SK-N-SH (cell line): Measurements from ENCODE around the gene AGBL4. TPM values are rescaled to one million over a fixed set of nuclear protein-coding genes. Genes with fewer than 3 reads are reported as not detected.

Experiments used
- CTCF ChIA-PET: fragments of 300-600, 350-600 bp; formaldehyde crosslinking; extraction: SDS; loops from one replicate; lab custom pipeline; 2021; lab: Yijun Ruan, JAX
- POLR2A ChIA-PET: fragments of 350-600 bp; sonication (Branson Sonifier 250); formaldehyde crosslinking; extraction: SDS; loops from one replicate; lab custom pipeline; 2020; ENCODE audit warnings: antibody characterized with exemption, inconsistent platforms; lab: Yijun Ruan, JAX
- DNase-seq: peaks from one replicate; pipeline ENCODE4 v3.0.0; 2012
- H2AFZ ChIP-seq: fragments of 200-600 bp; sonication (generic); 2 replicates; pipeline ENCODE4 v1.8.1; 2016; ENCODE audit warnings: antibody characterized with exemption, mild to moderate bottlenecking, low read depth
- H3F3A ChIP-seq: fragments of 200-600 bp; sonication (generic); replicated peaks from 2 replicates; pipeline ENCODE3; 2016; ENCODE audit warnings: antibody characterized with exemption, mild to moderate bottlenecking; ENCODE audit not compliant: insufficient read depth
- H3K27ac ChIP-seq, 2 experiments: fragments of 200-500 bp in 1 of 2; fragments of 200-600 bp in 1 of 2; sonication (Bioruptor generic) in 1 of 2; sonication (generic), shearing (Covaris generic) in 1 of 2; 2 replicates each; pipeline versions ENCODE4 v1.5.1 to v1.6.1; 2014 to 2016; ENCODE audit warnings: low read depth in 2 of 2, inconsistent platforms in 1 of 2, low read length in 1 of 2, mild to moderate bottlenecking in 1 of 2, mixed read lengths in 1 of 2
- H3K27me3 ChIP-seq: fragments of 200-600 bp; sonication (generic), shearing (Covaris generic); 2 replicates; pipeline ENCODE4 v1.6.1; 2016; ENCODE audit warnings: mixed run types; ENCODE audit not compliant: insufficient read depth
- H3K36me3 ChIP-seq, 2 experiments: fragments of 200-500 bp in 1 of 2; fragments of 200-600 bp in 1 of 2; sonication (Bioruptor generic) in 1 of 2; sonication (generic) in 1 of 2; replicated peaks in 1 of 2; 2 replicates each; pipeline versions ENCODE3 to v1.5.1; 2014 to 2016; ENCODE audit warnings: low read length in 1 of 2, mild to moderate bottlenecking in 1 of 2; ENCODE audit not compliant: insufficient read depth in 2 of 2, control insufficient read depth in 1 of 2
- H3K4me1 ChIP-seq, 2 experiments: fragments of 200-500 bp in 1 of 2; fragments of 200-600 bp in 1 of 2; sonication (Bioruptor generic) in 1 of 2; sonication (generic), shearing (Covaris generic) in 1 of 2; 2 replicates each; pipeline versions ENCODE4 v1.5.1 to v1.6.1; 2014 to 2016; ENCODE audit warnings: low read depth in 1 of 2, low read length in 1 of 2, mixed run types in 1 of 2; ENCODE audit not compliant: insufficient read depth in 2 of 2, control insufficient read depth in 1 of 2
- H3K4me2 ChIP-seq: fragments of 200-600 bp; sonication (generic), shearing (Covaris generic); 2 replicates; pipeline ENCODE4 v1.6.1; 2017; ENCODE audit warnings: mixed run types
- H3K4me3 ChIP-seq, 2 experiments: fragments of 200-500 bp in 1 of 2; fragments of 200-600 bp in 1 of 2; sonication (Bioruptor generic) in 1 of 2; sonication (generic), shearing (Covaris generic) in 1 of 2; 2 replicates each; pipeline versions ENCODE4 v1.5.1 to v1.8.1; 2014 to 2016; ENCODE audit warnings: low read depth in 2 of 2, inconsistent platforms in 1 of 2, low read length in 1 of 2, mild to moderate bottlenecking in 1 of 2, mixed read lengths in 1 of 2, moderate library complexity in 1 of 2
- H3K79me2 ChIP-seq: fragments of 200-600 bp; sonication (generic); 2 replicates; pipeline ENCODE4 v1.8.1; 2017; ENCODE audit warnings: mild to moderate bottlenecking; ENCODE audit not compliant: insufficient read depth
- H3K9ac ChIP-seq: fragments of 200-600 bp; sonication (generic); 2 replicates; pipeline ENCODE4 v1.6.1; 2017; ENCODE audit warnings: mixed run types
- H3K9me2 ChIP-seq: fragments of 200-600 bp; sonication (generic); 2 replicates; pipeline ENCODE4 v1.6.1; 2017; ENCODE audit warnings: mixed run types
- H3K9me3 ChIP-seq: fragments of 200-600 bp; sonication (generic); 2 replicates; pipeline ENCODE4 v1.6.1; 2017; ENCODE audit warnings: mixed run types, mild to moderate bottlenecking, moderate library complexity
- H4K20me1 ChIP-seq: fragments of 200-600 bp; sonication (generic); 2 replicates; pipeline ENCODE4 v1.6.1; 2017; ENCODE audit warnings: mild to moderate bottlenecking, mixed run types; ENCODE audit not compliant: insufficient read depth
- CHD2 ChIP-seq: fragments of 150-350 bp; IDR thresholded peaks from 2 replicates; pipeline ENCODE4 v1.6.1; 2018; ENCODE audit warnings: low read length; ENCODE audit not compliant: partially characterized antibody
- EP300 ChIP-seq, 2 experiments: IDR thresholded peaks; 2 replicates each; pipeline versions ENCODE4 v1.4.0 to v1.6.1; 2012; ENCODE audit warnings: borderline replicate concordance in 1 of 2, low read depth in 1 of 2, low read length in 1 of 2
- EZH2phosphoT487 ChIP-seq: fragments of 200-600 bp; sonication (generic); IDR thresholded peaks from 2 replicates; pipeline ENCODE4 v1.6.1; 2017; ENCODE audit warnings: low read depth, mixed run types, mild to moderate bottlenecking, antibody characterized with exemption, moderate library complexity, borderline replicate concordance
- FOSL2 ChIP-seq: IDR thresholded peaks from 2 replicates; pipeline ENCODE4 v1.4.0; 2012; ENCODE audit warnings: low read depth, mild to moderate bottlenecking, moderate library complexity, borderline replicate concordance
- JUND ChIP-seq: IDR thresholded peaks from 2 replicates; pipeline ENCODE4 v1.4.0; 2012
- NRF1 ChIP-seq: IDR thresholded peaks from 2 replicates; pipeline ENCODE4 v1.6.1; 2012; ENCODE audit warnings: low read depth, mild to moderate bottlenecking, low read length
- RCOR1 ChIP-seq: fragments of 150-350 bp; IDR thresholded peaks from 2 replicates; pipeline ENCODE4 v1.6.1; 2017; ENCODE audit warnings: antibody characterized with exemption, low read length
- RXRA ChIP-seq: IDR thresholded peaks from 2 replicates; pipeline ENCODE4 v1.4.0; 2012; ENCODE audit warnings: low read depth, mild to moderate bottlenecking, borderline replicate concordance
- ZBTB33 ChIP-seq: IDR thresholded peaks from 2 replicates; pipeline ENCODE4 v1.4.0; 2012; ENCODE audit warnings: low read depth, borderline replicate concordance
- WGBS: methylation state at CpG from one replicate; pipeline ENCODE4 v1.1.6; 2017; ENCODE audit warnings: low lambda C conversion rate; 5-methylcytosine and 5-hydroxymethylcytosine counted together
- polyA plus RNA-seq, 3 experiments: library from polyadenylated mRNA; depleted of rRNA; stranded (reverse); fragments of >200 nt; gene quantifications; 2 replicates each; pipeline ENCODE4 v1.2.3, GENCODE V29; 2012
- TF ChIP-seq, protein P1 (sequence below): IDR thresholded peaks from 2 replicates; pipeline ENCODE4 v1.6.1; 2012; ENCODE audit warnings: mild to moderate bottlenecking, low read depth, low read length, moderate library complexity

The AGBL4 gene
- polyA plus RNA-seq, 1 of the 3 experiments (the other 2 are of a cell fraction): 0.07 TPM

GRCh38 chr1:49251019-49251784, 772.6 kb downstream of the AGBL4 start:
- POLR2A ChIA-PET: no interaction called here
- Histone ChIP-seq H3K9me2 (no peaks in the 10 kb centered on the region), H3K4me3 (no peak overlapping the region), H3K36me3 (no peaks in the 10 kb centered on the region), H4K20me1 (no peaks in the 10 kb centered on the region), H2AFZ (no peak overlapping the region), H3K27ac (no peak overlapping the region), H3K9ac (no peak overlapping the region), H3F3A (no peaks in the 10 kb centered on the region), H3K9me3 (no peaks in the 10 kb centered on the region), H3K4me2 (no peak overlapping the region), H3K4me1 (no peaks in the 10 kb centered on the region), H3K27me3 (no peaks in the 10 kb centered on the region), H3K79me2 (no peaks in the 10 kb centered on the region)
- no peak for DNase-seq
- CTCF ChIA-PET: no interaction called here
- 50% methylated on average over 1 of the region's 2 CpGs for WGBS
- TF ChIP-seq ZBTB33 (no peak), JUND (no peak), CHD2 (no peak), RCOR1 (no peak), EP300 (IDR thresholded peaks at IDR 0.05; ENCODE audit: borderline replicate concordance in 1 of 2, low read depth in 1 of 2, low read length in 1 of 2) (no peak), FOSL2 (no peak), RXRA (no peak), NRF1 (no peak)
- TF ChIP-seq, protein P1, sequence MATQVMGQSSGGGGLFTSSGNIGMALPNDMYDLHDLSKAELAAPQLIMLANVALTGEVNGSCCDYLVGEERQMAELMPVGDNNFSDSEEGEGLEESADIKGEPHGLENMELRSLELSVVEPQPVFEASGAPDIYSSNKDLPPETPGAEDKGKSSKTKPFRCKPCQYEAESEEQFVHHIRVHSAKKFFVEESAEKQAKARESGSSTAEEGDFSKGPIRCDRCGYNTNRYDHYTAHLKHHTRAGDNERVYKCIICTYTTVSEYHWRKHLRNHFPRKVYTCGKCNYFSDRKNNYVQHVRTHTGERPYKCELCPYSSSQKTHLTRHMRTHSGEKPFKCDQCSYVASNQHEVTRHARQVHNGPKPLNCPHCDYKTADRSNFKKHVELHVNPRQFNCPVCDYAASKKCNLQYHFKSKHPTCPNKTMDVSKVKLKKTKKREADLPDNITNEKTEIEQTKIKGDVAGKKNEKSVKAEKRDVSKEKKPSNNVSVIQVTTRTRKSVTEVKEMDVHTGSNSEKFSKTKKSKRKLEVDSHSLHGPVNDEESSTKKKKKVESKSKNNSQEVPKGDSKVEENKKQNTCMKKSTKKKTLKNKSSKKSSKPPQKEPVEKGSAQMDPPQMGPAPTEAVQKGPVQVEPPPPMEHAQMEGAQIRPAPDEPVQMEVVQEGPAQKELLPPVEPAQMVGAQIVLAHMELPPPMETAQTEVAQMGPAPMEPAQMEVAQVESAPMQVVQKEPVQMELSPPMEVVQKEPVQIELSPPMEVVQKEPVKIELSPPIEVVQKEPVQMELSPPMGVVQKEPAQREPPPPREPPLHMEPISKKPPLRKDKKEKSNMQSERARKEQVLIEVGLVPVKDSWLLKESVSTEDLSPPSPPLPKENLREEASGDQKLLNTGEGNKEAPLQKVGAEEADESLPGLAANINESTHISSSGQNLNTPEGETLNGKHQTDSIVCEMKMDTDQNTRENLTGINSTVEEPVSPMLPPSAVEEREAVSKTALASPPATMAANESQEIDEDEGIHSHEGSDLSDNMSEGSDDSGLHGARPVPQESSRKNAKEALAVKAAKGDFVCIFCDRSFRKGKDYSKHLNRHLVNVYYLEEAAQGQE: no peak

DNA sequence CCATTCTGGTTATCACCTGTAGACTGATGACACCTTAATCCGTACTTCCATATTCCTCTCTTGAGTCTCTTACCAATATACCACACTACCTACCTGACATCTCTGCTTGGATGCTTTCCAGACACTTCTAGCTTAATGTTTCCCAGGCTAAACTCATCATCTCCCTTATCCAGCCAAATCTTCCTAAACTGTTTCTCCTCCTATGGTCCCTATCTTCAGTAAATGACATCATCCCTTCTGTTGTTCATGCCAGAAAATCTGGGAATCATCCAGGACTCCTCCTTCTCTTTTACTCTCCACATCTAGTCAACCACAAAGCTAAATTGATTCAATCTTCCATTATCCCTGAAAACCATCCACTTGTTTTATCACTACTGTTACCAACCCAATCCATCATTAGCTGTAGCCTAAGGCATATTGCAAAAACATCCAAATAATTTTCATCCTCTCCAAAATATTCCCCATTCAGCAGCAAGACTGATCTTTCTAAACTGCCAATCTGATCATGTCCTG, 783.0 kb downstream of the AGBL4 start:
- CTCF ChIA-PET: interaction anchor here (0.6 to 1.5 kb wide), 2 partner anchors 12 to 351 kb away, joined by 3 read pairs; no protein-coding TSS in a partner anchor
- WGBS: 56% methylated on average over 1 of the region's 1 CpG

More for the DNA sequence above, 783.0 kb downstream of the AGBL4 start:
- H3F3A ChIP-seq: no peaks in the 10 kb centered on the region
- no peaks in the 10 kb centered on the region for H3K9me3 ChIP-seq
- no peak overlapping the region for H3K9ac ChIP-seq
- H3K4me2 ChIP-seq: no peak overlapping the region
- peak in 1 of 2 experiments; percentile 24; a peak in 1 of 4 replicates for TF ChIP-seq EP300 (IDR thresholded peaks at IDR 0.05; ENCODE audit: borderline replicate concordance in 1 of 2, low read depth in 1 of 2, low read length in 1 of 2)
- TF ChIP-seq EZH2phosphoT487: no peak
- no peaks in the 10 kb centered on the region for H3K9me2 ChIP-seq
- no peak overlapping the region; a peak in 1 of 4 replicates for H3K27ac ChIP-seq
- no peaks in the 10 kb centered on the region for H3K4me1 ChIP-seq
- H3K27me3 ChIP-seq: no peaks in the 10 kb centered on the region
- H3K79me2 ChIP-seq: no peaks in the 10 kb centered on the region
- H4K20me1 ChIP-seq: no peaks in the 10 kb centered on the region
- no peak overlapping the region for H3K4me3 ChIP-seq
- H2AFZ ChIP-seq: no peak overlapping the region
- DNase-seq: peak; percentile 31
- POLR2A ChIA-PET: no interaction called here
- H3K36me3 ChIP-seq: no peaks in the 10 kb centered on the region
